ENCODE measurements around the gene MEGF11.

The MEGF11 gene

DNA sequence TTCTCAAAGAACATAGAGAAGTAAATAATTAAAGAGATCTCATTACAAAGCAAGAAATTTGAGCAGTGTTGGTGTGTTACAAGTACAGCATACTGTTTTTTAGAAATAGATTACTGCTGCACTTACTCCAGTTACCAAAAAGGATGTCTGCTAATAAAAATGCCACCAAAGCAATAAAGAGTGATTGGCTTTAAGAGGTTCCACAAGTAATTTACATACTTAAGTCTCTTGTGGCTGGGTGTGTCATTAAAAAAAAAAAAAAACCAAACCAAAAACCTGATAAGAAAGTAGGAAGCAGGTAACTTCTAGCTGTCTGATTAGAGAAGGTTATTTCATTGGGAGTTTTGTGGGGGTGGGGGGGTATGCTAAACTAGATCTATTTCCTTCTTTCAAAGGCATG, 369.0 kb downstream of the MEGF11 start:
- Histone ChIP-seq H2BK120ac (ENCODE audit: low read depth, low read length) (no peak overlapping the region), H3K4me1 (ENCODE audit: control insufficient read depth, low read depth, low read length) (no peaks in the 10 kb centered on the region), H3K4me3 (ENCODE audit: low read length) (no peak overlapping the region), H3K56ac (ENCODE audit: low read length) (no peak overlapping the region), H2BK15ac (replicated peaks; ENCODE audit: low read depth) (no peak overlapping the region), H3K4me2 (ENCODE audit: low read length) (no peak overlapping the region), H3K27me3 (ENCODE audit: insufficient read depth, low read length, poor library complexity) (no peaks in the 10 kb centered on the region), H4K5ac (ENCODE audit: low read length) (no peak overlapping the region), H4K8ac (ENCODE audit: low read depth, low read length) (no peak overlapping the region), H3K18ac (ENCODE audit: low read length) (no peak overlapping the region), H3K27ac (ENCODE audit: low read depth, low read length) (no peak overlapping the region), H3K79me2 (ENCODE audit: control insufficient read depth, insufficient read depth, low read length) (no peaks in the 10 kb centered on the region), H3K23ac (ENCODE audit: low read length) (no peak overlapping the region), H3K4ac (ENCODE audit: low read depth, low read length) (no peak overlapping the region), H3K9ac (ENCODE audit: low read length) (no peak overlapping the region), H3K36me3 (ENCODE audit: control insufficient read depth, insufficient read depth, low read length) (no peaks in the 10 kb centered on the region), H2AK5ac (ENCODE audit: low read length) (no peak overlapping the region), H3K79me1 (ENCODE audit: low read length) (peaks cover 5% of the 10 kb centered on the region), H2BK5ac (ENCODE audit: low read length) (no peak overlapping the region)
- DNase-seq: no peak

DNA sequence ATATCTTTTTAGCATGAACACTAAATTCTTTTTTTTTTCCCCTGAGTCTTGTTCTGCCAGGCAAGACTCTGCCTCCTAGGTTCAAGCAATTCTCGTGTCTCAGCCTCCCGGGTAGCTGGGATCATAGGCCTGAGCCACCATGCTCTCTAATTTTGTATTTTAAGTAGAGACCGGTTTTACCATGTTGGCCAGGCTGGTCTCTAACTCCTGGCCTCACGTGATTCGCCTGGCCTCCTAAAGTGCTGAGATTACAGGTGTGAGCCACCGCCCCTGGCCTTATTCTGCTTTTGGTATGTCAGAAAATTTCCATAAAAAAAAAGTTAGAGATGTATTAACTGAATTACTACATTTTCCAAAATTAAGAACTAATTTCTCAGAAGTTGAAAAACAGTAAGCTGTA, 370.0 kb downstream of the MEGF11 start:
- no peak overlapping the region for H3K4ac ChIP-seq (ENCODE audit: low read depth, low read length)
- no peak overlapping the region for H3K4me2 ChIP-seq (ENCODE audit: low read length)
- no peaks in the 10 kb centered on the region for H3K4me1 ChIP-seq (ENCODE audit: control insufficient read depth, low read depth, low read length)
- no peak overlapping the region for H3K4me3 ChIP-seq (ENCODE audit: low read length)
- WGBS (ENCODE audit: extremely low coverage, insufficient coverage, low lambda C conversion rate): no CpG with 5 or more reads among the region's 6 CpGs
- H3K79me2 ChIP-seq (ENCODE audit: control insufficient read depth, insufficient read depth, low read length): no peaks in the 10 kb centered on the region
- H3K27me3 ChIP-seq (ENCODE audit: insufficient read depth, low read length, poor library complexity): no peaks in the 10 kb centered on the region
- no peak overlapping the region for H3K9ac ChIP-seq (ENCODE audit: low read length)
- no peak overlapping the region for H4K5ac ChIP-seq (ENCODE audit: low read length)
- DNase-seq: no peak
- no peak overlapping the region for H4K8ac ChIP-seq (ENCODE audit: low read depth, low read length)
- no peak overlapping the region for H2AK5ac ChIP-seq (ENCODE audit: low read length)
- H3K18ac ChIP-seq (ENCODE audit: low read length): no peak overlapping the region
- H3K36me3 ChIP-seq (ENCODE audit: control insufficient read depth, insufficient read depth, low read length): no peaks in the 10 kb centered on the region
- H3K79me1 ChIP-seq (ENCODE audit: low read length): peaks cover 3% of the 10 kb centered on the region
- H2BK5ac ChIP-seq (ENCODE audit: low read length): no peak overlapping the region
- H3K56ac ChIP-seq (ENCODE audit: low read length): no peak overlapping the region
- no peak overlapping the region for H2BK120ac ChIP-seq (ENCODE audit: low read depth, low read length)
- no peak overlapping the region for H3K27ac ChIP-seq (ENCODE audit: low read depth, low read length)
- no peak overlapping the region for H3K23ac ChIP-seq (ENCODE audit: low read length)
- H2BK15ac ChIP-seq (replicated peaks; ENCODE audit: low read depth): no peak overlapping the region

- Histone ChIP-seq H3K4me1 (ENCODE audit: control insufficient read depth, low read depth, low read length) (no peaks in the 10 kb centered on the region), H4K8ac (ENCODE audit: low read depth, low read length) (no peak overlapping the region), H2BK15ac (replicated peaks; ENCODE audit: low read depth) (no peak overlapping the region), H3K36me3 (ENCODE audit: control insufficient read depth, insufficient read depth, low read length) (peaks cover 4% of the 10 kb centered on the region), H3K4me2 (ENCODE audit: low read length) (no peak overlapping the region), H3K79me2 (ENCODE audit: control insufficient read depth, insufficient read depth, low read length) (peaks cover 3% of the 10 kb centered on the region), H3K4me3 (ENCODE audit: low read length) (no peak overlapping the region), H3K56ac (ENCODE audit: low read length) (no peak overlapping the region), H3K79me1 (ENCODE audit: low read length) (peaks cover 5% of the 10 kb centered on the region), H4K5ac (ENCODE audit: low read length) (no peak overlapping the region), H3K18ac (ENCODE audit: low read length) (no peak overlapping the region), H3K9ac (ENCODE audit: low read length) (no peak overlapping the region), H3K23ac (ENCODE audit: low read length) (no peak overlapping the region), H2BK5ac (ENCODE audit: low read length) (no peak overlapping the region), H2BK120ac (ENCODE audit: low read depth, low read length) (no peak overlapping the region), H2AK5ac (ENCODE audit: low read length) (no peak overlapping the region), H3K4ac (ENCODE audit: low read depth, low read length) (no peak overlapping the region), H3K27ac (ENCODE audit: low read depth, low read length) (no peak overlapping the region), H3K27me3 (ENCODE audit: insufficient read depth, low read length, poor library complexity) (no peaks in the 10 kb centered on the region)
- WGBS (ENCODE audit: extremely low coverage, insufficient coverage, low lambda C conversion rate): no CpG with 5 or more reads among the region's 3 CpGs
- no peak for DNase-seq
Observed at GRCh38 chr15:65881766-65882434, 371.6 kb downstream of the MEGF11 start.

- no peak for DNase-seq
- no CpG with 5 or more reads among the region's 3 CpGs for WGBS (ENCODE audit: extremely low coverage, insufficient coverage, low lambda C conversion rate)
- H3K36me3 ChIP-seq (ENCODE audit: control insufficient read depth, insufficient read depth, low read length): peaks cover 4% of the 10 kb centered on the region
Observed at GRCh38 chr15:65877749-65878148, 375.8 kb downstream of the MEGF11 start.

DNA sequence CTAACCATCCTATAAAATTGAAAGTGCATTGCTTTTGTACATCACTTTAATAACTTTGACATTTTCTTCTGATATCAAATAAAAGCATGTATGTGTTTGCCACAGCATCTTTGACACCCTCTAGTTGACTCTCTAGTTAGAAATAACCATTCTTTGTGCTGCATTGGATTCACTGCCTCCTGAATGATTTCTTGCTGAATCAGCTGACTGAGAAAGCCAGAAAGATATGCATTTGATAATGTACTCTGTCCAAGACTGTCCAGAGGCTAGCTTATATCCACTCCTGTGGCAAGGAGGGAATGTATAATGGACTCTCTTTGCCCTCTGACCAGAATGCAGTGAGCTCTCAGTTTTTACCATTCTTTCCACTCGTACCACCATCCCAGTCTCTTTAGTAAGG, 378.1 kb downstream of the MEGF11 start:
- no peak overlapping the region for H3K4me3 ChIP-seq (ENCODE audit: low read length)
- peaks cover 8% of the 10 kb centered on the region for H3K79me1 ChIP-seq (ENCODE audit: low read length)
- no peak overlapping the region for H3K23ac ChIP-seq (ENCODE audit: low read length)
- peaks cover 4% of the 10 kb centered on the region for H3K36me3 ChIP-seq (ENCODE audit: control insufficient read depth, insufficient read depth, low read length)
- no peaks in the 10 kb centered on the region for H3K4me1 ChIP-seq (ENCODE audit: control insufficient read depth, low read depth, low read length)
- H2BK5ac ChIP-seq (ENCODE audit: low read length): no peak overlapping the region
- no peak overlapping the region for H2BK15ac ChIP-seq (replicated peaks; ENCODE audit: low read depth)
- no peak overlapping the region for H3K56ac ChIP-seq (ENCODE audit: low read length)
- no peak overlapping the region for H3K27ac ChIP-seq (ENCODE audit: low read depth, low read length)
- H3K27me3 ChIP-seq (ENCODE audit: insufficient read depth, low read length, poor library complexity): no peaks in the 10 kb centered on the region
- H3K79me2 ChIP-seq (ENCODE audit: control insufficient read depth, insufficient read depth, low read length): peaks cover 52% of the 10 kb centered on the region
- H3K4ac ChIP-seq (ENCODE audit: low read depth, low read length): no peak overlapping the region
- no CpG with 5 or more reads among the region's 1 CpG for WGBS (ENCODE audit: extremely low coverage, insufficient coverage, low lambda C conversion rate)
- H2BK120ac ChIP-seq (ENCODE audit: low read depth, low read length): no peak overlapping the region
- no peak overlapping the region for H4K5ac ChIP-seq (ENCODE audit: low read length)
- no peak overlapping the region for H3K4me2 ChIP-seq (ENCODE audit: low read length)
- no peak overlapping the region for H2AK5ac ChIP-seq (ENCODE audit: low read length)
- DNase-seq: no peak
- no peak overlapping the region for H3K9ac ChIP-seq (ENCODE audit: low read length)
- no peak overlapping the region for H3K18ac ChIP-seq (ENCODE audit: low read length)
- no peak overlapping the region for H4K8ac ChIP-seq (ENCODE audit: low read depth, low read length)

More at GRCh38 chr15:65877749-65878148, 375.8 kb downstream of the MEGF11 start:
- no peaks in the 10 kb centered on the region for H3K27me3 ChIP-seq (ENCODE audit: insufficient read depth, low read length, poor library complexity)
- H3K79me1 ChIP-seq (ENCODE audit: low read length): peaks cover 8% of the 10 kb centered on the region
- no peak overlapping the region for H3K9ac ChIP-seq (ENCODE audit: low read length)
- no peak overlapping the region for H2BK5ac ChIP-seq (ENCODE audit: low read length)
- no peak overlapping the region for H3K23ac ChIP-seq (ENCODE audit: low read length)
- no peaks in the 10 kb centered on the region for H3K4me1 ChIP-seq (ENCODE audit: control insufficient read depth, low read depth, low read length)
- no peak overlapping the region for H3K4ac ChIP-seq (ENCODE audit: low read depth, low read length)
- no peak overlapping the region for H2AK5ac ChIP-seq (ENCODE audit: low read length)
- no peak overlapping the region for H3K56ac ChIP-seq (ENCODE audit: low read length)
- H4K5ac ChIP-seq (ENCODE audit: low read length): no peak overlapping the region
- H2BK15ac ChIP-seq (replicated peaks; ENCODE audit: low read depth): no peak overlapping the region
- no peak overlapping the region for H3K18ac ChIP-seq (ENCODE audit: low read length)
- H3K4me3 ChIP-seq (ENCODE audit: low read length): no peak overlapping the region
- H3K4me2 ChIP-seq (ENCODE audit: low read length): no peak overlapping the region
- no peak overlapping the region for H4K8ac ChIP-seq (ENCODE audit: low read depth, low read length)
- no peak overlapping the region for H2BK120ac ChIP-seq (ENCODE audit: low read depth, low read length)
- peaks cover 30% of the 10 kb centered on the region for H3K79me2 ChIP-seq (ENCODE audit: control insufficient read depth, insufficient read depth, low read length)
- H3K27ac ChIP-seq (ENCODE audit: low read depth, low read length): no peak overlapping the region

DNA sequence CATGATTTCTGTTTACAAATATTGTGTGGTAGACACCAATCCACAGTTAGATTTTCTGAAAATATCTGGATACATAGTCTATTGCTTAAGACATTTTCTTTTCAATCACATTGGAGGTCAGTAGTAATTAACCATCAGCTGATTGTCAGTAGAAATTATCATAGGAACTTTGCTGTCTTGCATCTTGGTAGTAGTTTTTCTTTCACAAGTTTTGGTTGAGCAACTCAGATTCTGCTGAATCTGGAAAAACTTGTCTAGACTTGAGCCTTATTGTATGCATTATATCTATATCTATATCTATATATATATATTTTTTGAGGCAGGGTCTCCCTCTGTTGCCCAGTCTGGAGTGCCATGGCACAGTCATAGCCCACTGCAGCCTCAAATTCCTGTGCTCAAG, 380.3 kb downstream of the MEGF11 start:
- no peak for DNase-seq

More for the DNA sequence above, 380.3 kb downstream of the MEGF11 start:
- Histone ChIP-seq H2BK120ac (ENCODE audit: low read depth, low read length) (no peak overlapping the region), H3K23ac (ENCODE audit: low read length) (no peak overlapping the region), H3K4ac (ENCODE audit: low read depth, low read length) (no peak overlapping the region), H3K9ac (ENCODE audit: low read length) (no peak overlapping the region), H4K8ac (ENCODE audit: low read depth, low read length) (no peak overlapping the region), H3K18ac (ENCODE audit: low read length) (no peak overlapping the region), H3K4me3 (ENCODE audit: low read length) (no peak overlapping the region), H2BK5ac (ENCODE audit: low read length) (no peak overlapping the region), H3K4me2 (ENCODE audit: low read length) (no peak overlapping the region), H3K56ac (ENCODE audit: low read length) (no peak overlapping the region), H3K4me1 (ENCODE audit: control insufficient read depth, low read depth, low read length) (no peaks in the 10 kb centered on the region), H2AK5ac (ENCODE audit: low read length) (no peak overlapping the region), H3K79me2 (ENCODE audit: control insufficient read depth, insufficient read depth, low read length) (peaks cover 62% of the 10 kb centered on the region), H4K5ac (ENCODE audit: low read length) (no peak overlapping the region), H2BK15ac (replicated peaks; ENCODE audit: low read depth) (no peak overlapping the region), H3K36me3 (ENCODE audit: control insufficient read depth, insufficient read depth, low read length) (peaks cover 4% of the 10 kb centered on the region), H3K27me3 (ENCODE audit: insufficient read depth, low read length, poor library complexity) (no peaks in the 10 kb centered on the region), H3K79me1 (ENCODE audit: low read length) (peaks cover 10% of the 10 kb centered on the region), H3K27ac (ENCODE audit: low read depth, low read length) (no peak overlapping the region)
